Stimulated activated CD8-positive, alpha-beta memory T cell treated with anti-CD3 and anti-CD28 coated beads, Interleukin-7, amount 100 ng/mL, for 48 hours (primary cell): ENCODE measurements around the gene AKAP1.

Source experiments
- DNase-seq, 2 donors: peaks; one replicate each; pipeline ENCODE4 v3.0.0-alpha.2; 2020; ENCODE audit warnings: low read depth in 1 of 2; ENCODE audit errors: extremely low read depth in 1 of 2

The AKAP1 gene

GRCh38 chr17:57124053-57124452, 39.0 kb downstream of the AKAP1 start:
- DNase-seq, result no peak

- no peak for DNase-seq
Observed at GRCh38 chr17:57125406-57125805, 40.4 kb downstream of the AKAP1 start.

GRCh38 chr17:57125866-57126265, 40.8 kb downstream of the AKAP1 start:
- no peak for DNase-seq

GRCh38 chr17:57130708-57131461, 45.8 kb downstream of the AKAP1 start:
- DNase-seq, result peak; percentile 50 to 64

GRCh38 chr17:57132663-57133062, 47.6 kb downstream of the AKAP1 start:
- no peak for DNase-seq

- DNase-seq, result no peak
Observed at GRCh38 chr17:57133486-57133885, 48.4 kb downstream of the AKAP1 start.

- no peak for DNase-seq
Observed at GRCh38 chr17:57135026-57135788, 50.2 kb downstream of the AKAP1 start.

GRCh38 chr17:57135789-57136291, 50.8 kb downstream of the AKAP1 start:
- DNase-seq, result no peak

GRCh38 chr17:57136355-57136754, 51.3 kb downstream of the AKAP1 start:
- no peak for DNase-seq

- DNase-seq, result no peak
Observed at GRCh38 chr17:57138030-57138911, 53.2 kb downstream of the AKAP1 start.

GRCh38 chr17:57138956-57139576, 54.0 kb downstream of the AKAP1 start:
- DNase-seq, result no peak

GRCh38 chr17:57140316-57140715, 55.3 kb downstream of the AKAP1 start:
- no peak for DNase-seq

GRCh38 chr17:57142925-57143324, 57.9 kb downstream of the AKAP1 start:
- DNase-seq, result no peak

GRCh38 chr17:57143361-57143760, 58.3 kb downstream of the AKAP1 start:
- DNase-seq, result no peak

GRCh38 chr17:57143919-57144318, 58.9 kb downstream of the AKAP1 start:
- DNase-seq, result no peak

- DNase-seq, result no peak
Observed at GRCh38 chr17:57144567-57144966, 59.5 kb downstream of the AKAP1 start.

- DNase-seq, result no peak
Observed at GRCh38 chr17:57145347-57145746, 60.3 kb downstream of the AKAP1 start.

GRCh38 chr17:57146273-57146672, 61.2 kb downstream of the AKAP1 start:
- DNase-seq, result no peak

GRCh38 chr17:57151798-57152197, 66.8 kb downstream of the AKAP1 start:
- DNase-seq, result no peak

- no peak for DNase-seq
Observed at GRCh38 chr17:57152967-57153528, 68.0 kb downstream of the AKAP1 start.
